Cardiac muscle cell (in vitro differentiated cells and primary cell): Measurements from ENCODE around the gene CMIP. TPM values are rescaled to one million over a fixed set of nuclear protein-coding genes. Genes with fewer than 3 reads are reported as not detected.

ENCODE experiments used
- DNase-seq, 2 donors: peaks; one replicate each; pipeline versions ENCODE4 v3.0.0 to v3.0.0-alpha.2; 2010 to 2017; ENCODE audit warnings: low read depth in 1 of 2, low spot score in 1 of 2
- H3K27ac ChIP-seq: fragments of 200-600 bp; sonication (generic); 2 replicates; pipeline ENCODE4 v1.5.1; 2016
- H3K27me3 ChIP-seq: fragments of 200-600 bp; sonication (generic); 2 replicates; pipeline ENCODE4 v1.6.0; 2016; ENCODE audit warnings: control low read depth
- H3K36me3 ChIP-seq: fragments of 200-600 bp; sonication (generic); 2 replicates; pipeline ENCODE4 v1.5.1; 2016; ENCODE audit warnings: control low read depth
- H3K4me1 ChIP-seq: fragments of 200-600 bp; sonication (generic); 2 replicates; pipeline ENCODE4 v1.8.1; 2017; ENCODE audit warnings: low read depth, mild to moderate bottlenecking, mixed run types
- H3K4me3 ChIP-seq: fragments of 200-600 bp; sonication (generic); 2 replicates; pipeline ENCODE4 v1.5.1; 2016; ENCODE audit warnings: mild to moderate bottlenecking
- H3K9me3 ChIP-seq: fragments of 200-600 bp; sonication (generic); 2 replicates; pipeline ENCODE4 v1.5.1; 2017; ENCODE audit warnings: low read depth, mild to moderate bottlenecking, control low read depth
- CTCF ChIP-seq: IDR thresholded peaks from 2 replicates; pipeline ENCODE4 v1.5.1; 2012; ENCODE audit warnings: low read depth, mild to moderate bottlenecking, low read length
- polyA plus RNA-seq: library from polyadenylated mRNA; unstranded; fragments of >200 nt; fragmentation: Nextera tagmentation; extraction: Ambion mirVana; gene quantifications from 2 replicates; pipeline ENCODE4 v1.2.1, GENCODE V29; 2016
- total RNA-seq: library from RNA; depleted of rRNA; stranded (reverse); fragments of >200 nt; gene quantifications from 2 replicates; pipeline ENCODE4 v1.2.3, GENCODE V29; 2016

CMIP gene
- total and polyA plus RNA-seq, 2 experiments from 2014 or later, result 1.8 to 22.2 TPM

- Histone ChIP-seq H3K9me3 (no peaks in the 10 kb centered on the region), H3K36me3 (peaks cover 10% of the 10 kb centered on the region), H3K27ac (no peak overlapping the region), H3K4me1 (peaks cover 4% of the 10 kb centered on the region), H3K27me3 (no peaks in the 10 kb centered on the region), H3K4me3 (no peak overlapping the region)
- no peak for DNase-seq
- no peak for TF ChIP-seq CTCF
Measured at GRCh38 chr16:81706327-81707295, 262.0 kb downstream of the CMIP start.

GRCh38 chr16:81707411-81708265, 263.0 kb downstream of the CMIP start:
- Histone ChIP-seq H3K4me3 (no peak overlapping the region), H3K27ac (no peak overlapping the region), H3K27me3 (no peaks in the 10 kb centered on the region), H3K36me3 (peaks cover 8% of the 10 kb centered on the region), H3K9me3 (no peaks in the 10 kb centered on the region), H3K4me1 (peaks cover 4% of the 10 kb centered on the region)
- DNase-seq, result no peak
- TF ChIP-seq CTCF, result no peak

GRCh38 chr16:81708266-81709015, 263.8 kb downstream of the CMIP start:
- Histone ChIP-seq H3K4me1 (peaks cover 4% of the 10 kb centered on the region), H3K4me3 (no peak overlapping the region), H3K9me3 (no peaks in the 10 kb centered on the region), H3K27me3 (no peaks in the 10 kb centered on the region), H3K27ac (no peak overlapping the region), H3K36me3 (peaks cover 3% of the 10 kb centered on the region)
- no peak for TF ChIP-seq CTCF
- DNase-seq, result no peak

GRCh38 chr16:81709016-81709900, 264.6 kb downstream of the CMIP start:
- Histone ChIP-seq H3K27me3 (no peaks in the 10 kb centered on the region), H3K4me1 (peaks cover 4% of the 10 kb centered on the region), H3K27ac (no peak overlapping the region), H3K36me3 (peaks cover 3% of the 10 kb centered on the region), H3K4me3 (no peak overlapping the region), H3K9me3 (no peaks in the 10 kb centered on the region)
- no peak for DNase-seq
- no peak for TF ChIP-seq CTCF
